ENCODE measurements around the gene DLST.

DLST gene

GRCh38 chr14:74860899-74861733, 20.6 kb upstream of the DLST start:
- DNase-seq (ENCODE audit: low spot score) = peak; percentile 80

- no peak for DNase-seq (ENCODE audit: low spot score)
These were observed 20.0 kb upstream of the DLST start for GRCh38 chr14:74861734-74862090.

DNA sequence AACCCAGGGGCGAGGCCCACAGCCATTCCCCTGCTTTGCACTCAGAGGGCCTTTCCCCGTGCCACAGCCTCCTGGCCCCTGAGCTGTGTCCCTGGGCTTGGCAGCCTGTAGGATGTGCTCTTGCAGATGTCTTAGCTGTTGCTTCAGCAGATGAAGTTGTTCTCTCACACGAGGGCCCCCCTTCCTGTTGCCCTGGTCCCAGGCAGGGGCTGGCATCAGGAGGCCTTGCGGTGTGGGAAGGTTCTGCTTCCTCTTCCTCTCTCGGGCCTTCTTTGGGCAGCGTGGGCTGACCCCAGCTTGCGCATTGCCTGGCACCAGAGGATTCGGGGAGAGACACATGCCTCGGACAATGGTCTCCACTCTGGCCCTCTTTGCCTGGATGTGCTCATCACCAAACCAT, 18.4 kb upstream of the DLST start:
- DNase-seq (ENCODE audit: low spot score) = no peak

DNA sequence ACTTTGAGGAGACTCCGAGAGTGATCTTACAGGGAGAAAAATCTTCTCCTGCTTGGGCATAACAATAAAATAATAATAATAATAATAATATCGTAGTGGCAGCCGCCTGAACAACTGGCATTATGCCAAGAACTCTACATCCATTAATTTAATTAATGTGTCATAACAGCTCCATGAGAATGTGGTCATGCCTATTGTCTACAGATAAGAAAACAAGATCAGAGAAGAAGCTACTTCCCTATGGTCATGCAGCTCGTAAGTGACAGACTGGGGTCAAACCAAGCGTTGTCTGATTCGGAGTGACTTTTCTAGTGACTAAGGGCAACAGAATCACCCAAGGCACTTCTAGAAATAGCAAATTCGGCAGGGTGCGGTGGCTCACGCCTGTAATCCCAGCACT, 17.5 kb upstream of the DLST start:
- no peak for DNase-seq (ENCODE audit: low spot score)

DNA sequence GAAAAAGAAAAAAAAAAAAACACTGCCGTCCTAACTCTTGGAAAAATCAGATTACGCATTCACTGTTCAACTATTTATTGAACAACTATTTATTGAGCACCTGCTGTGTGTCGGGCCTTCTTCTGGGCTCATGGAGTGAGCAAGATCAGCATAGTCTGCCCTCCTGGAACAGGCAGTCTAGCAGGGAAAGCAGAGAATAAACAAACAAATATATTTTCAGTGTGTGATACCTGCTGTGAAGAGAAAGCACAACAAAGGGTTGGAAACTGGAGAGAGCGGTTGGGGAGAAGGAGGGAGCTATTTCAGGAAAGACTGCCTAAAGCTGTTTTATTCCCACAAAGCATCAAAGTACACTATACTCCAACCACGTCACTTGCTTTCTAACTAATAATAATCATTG, 16.6 kb upstream of the DLST start:
- DNase-seq (ENCODE audit: low spot score) = no peak

- no peak for DNase-seq (ENCODE audit: low spot score)
These were observed 14.9 kb upstream of the DLST start for GRCh38 chr14:74866708-74867389.

DNA sequence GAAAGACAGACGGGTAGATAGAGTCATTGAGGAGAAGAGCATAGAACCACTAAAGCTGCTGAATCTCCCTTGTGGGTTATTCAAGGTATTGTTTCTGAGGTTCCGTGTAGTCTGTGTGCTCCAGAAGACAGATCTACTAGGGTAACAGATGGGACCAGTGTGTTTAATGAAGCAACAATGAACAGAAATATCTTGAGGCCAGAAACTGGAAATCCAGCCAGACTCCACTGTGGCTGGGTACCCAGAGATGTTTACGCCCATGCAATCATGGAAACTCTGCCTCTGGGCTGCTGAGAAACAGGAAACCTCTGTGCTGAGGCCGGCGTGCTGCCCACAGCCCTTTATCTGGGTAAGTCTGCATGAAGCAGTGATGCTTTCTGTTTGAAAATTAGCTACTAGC, 14.0 kb upstream of the DLST start:
- DNase-seq (ENCODE audit: low spot score) = no peak

GRCh38 chr14:74868739-74869138, 13.0 kb upstream of the DLST start:
- DNase-seq (ENCODE audit: low spot score) = no peak

DNA sequence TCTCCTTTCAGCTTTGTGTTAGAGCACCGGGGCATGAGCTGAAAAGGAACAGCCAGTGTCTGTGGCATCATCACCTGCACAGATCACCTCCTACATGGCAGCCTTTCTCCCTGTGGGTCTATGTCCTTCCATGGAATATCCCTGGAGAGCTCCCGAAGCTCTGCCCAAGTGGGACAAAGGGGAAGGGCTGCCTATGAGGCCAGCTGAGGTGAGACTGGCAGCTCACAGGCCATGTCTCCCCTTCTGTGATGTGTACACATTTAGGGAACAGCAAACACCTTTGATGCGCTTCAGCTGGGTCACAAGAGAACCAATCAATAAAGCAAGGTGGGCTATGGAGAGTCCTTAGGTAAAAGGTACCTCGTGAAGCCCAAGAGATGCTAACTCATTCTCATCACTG, 9.9 kb upstream of the DLST start:
- DNase-seq (ENCODE audit: low spot score) = no peak

- no peak for DNase-seq (ENCODE audit: low spot score)
These were observed 6.5 kb upstream of the DLST start for GRCh38 chr14:74875204-74875603.

DNA sequence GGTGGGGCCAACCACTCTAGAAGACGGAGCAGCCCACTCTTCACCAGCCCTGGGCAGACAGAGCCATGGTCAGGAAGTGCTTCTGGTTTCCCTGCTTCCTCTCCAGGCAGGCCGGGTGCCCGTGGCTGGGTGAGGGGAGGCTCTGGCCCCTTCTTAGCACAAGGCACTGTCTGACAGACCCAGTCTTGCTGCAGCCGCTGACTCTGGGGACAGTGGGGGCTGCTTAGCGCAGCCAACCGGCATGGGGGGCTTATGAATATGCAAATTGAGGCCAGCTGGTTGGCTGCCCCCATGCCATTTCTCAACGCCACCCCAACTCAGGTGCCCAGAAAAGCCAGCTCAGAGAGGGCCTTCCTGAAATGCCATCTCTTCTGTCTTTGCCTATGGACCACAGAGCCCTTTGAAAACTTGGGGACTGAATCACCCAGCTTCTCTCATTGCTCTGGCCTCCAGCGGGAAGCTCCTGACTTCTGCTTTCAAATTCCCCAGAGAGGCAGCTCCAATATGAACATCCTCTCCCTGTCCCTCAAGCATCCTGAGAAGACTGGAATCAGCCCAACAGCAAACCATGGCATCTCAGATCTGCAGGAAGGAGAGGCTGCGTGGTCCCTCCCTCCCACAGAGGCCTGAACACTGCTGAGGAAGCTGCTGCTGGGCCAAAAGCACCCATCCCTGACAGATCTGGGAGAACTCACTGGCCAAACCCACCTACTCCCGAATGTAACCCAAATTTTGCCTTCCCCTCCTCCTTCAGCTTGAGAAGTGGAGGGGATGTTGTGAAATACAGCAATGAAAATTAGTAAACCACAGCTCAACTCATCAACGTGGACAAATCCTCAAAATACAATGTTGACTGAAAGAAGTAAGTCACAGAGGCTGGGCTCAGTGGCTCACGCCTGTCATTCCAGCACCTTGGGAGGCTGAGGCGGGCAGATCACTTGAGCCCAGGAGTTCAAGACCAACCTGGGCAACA, 5.5 kb upstream of the DLST start, which contains the start of gene PROX2:
TSS of gene PROX2 (minus strand) at position 205 of the 973 bp plus-strand sequence. CDS start 12,311 bp downstream, outside the sequence.
- peak; percentile 35 for DNase-seq (ENCODE audit: low spot score)

- no peak for DNase-seq (ENCODE audit: low spot score)
These were observed 2.1 kb upstream of the DLST start for GRCh38 chr14:74879427-74880182.

DNA sequence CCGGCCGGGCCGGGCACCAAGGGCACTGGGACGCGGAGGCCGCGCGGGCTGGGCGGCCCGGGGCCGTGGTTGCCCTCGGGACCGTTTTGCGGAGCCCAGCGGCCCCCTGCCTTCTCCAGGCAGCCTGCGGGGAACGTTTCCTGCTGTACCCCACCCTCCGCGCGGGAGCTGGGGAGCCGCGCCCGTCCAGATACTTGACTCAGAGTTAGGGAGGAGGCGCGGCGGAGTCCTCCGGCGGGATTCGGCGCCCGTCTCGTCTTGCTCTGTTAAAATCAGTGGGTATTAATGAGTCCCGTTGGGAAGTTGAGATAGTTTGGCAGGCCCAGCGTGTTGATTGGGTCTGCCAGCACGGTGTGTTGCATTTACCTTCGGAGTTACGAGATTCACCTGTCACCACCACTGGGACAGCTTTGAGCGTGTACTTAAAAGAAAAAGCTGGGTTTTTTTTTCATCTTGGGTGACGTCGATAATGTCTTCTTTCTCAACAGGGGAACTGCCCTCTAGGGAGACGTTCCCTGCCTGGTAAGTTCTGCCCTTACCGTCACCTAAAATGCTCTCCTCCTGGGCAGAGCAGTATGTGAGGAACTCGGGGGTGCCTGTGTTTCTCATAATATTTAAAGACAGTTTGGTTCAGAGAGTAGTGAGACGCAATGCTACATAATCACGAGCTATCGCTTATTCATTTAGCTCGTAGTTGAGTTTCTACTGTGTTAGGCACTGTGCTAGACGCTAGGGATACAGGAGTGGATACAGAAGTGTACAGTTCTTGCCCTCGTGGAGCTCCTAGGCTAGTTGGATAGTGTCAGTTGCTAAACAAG, 596 bp downstream of the DLST start:
- peak; percentile 54 for DNase-seq (ENCODE audit: low spot score)

- DNase-seq (ENCODE audit: low spot score) = no peak
These were observed 4.3 kb downstream of the DLST start for GRCh38 chr14:74886001-74886400.

DNA sequence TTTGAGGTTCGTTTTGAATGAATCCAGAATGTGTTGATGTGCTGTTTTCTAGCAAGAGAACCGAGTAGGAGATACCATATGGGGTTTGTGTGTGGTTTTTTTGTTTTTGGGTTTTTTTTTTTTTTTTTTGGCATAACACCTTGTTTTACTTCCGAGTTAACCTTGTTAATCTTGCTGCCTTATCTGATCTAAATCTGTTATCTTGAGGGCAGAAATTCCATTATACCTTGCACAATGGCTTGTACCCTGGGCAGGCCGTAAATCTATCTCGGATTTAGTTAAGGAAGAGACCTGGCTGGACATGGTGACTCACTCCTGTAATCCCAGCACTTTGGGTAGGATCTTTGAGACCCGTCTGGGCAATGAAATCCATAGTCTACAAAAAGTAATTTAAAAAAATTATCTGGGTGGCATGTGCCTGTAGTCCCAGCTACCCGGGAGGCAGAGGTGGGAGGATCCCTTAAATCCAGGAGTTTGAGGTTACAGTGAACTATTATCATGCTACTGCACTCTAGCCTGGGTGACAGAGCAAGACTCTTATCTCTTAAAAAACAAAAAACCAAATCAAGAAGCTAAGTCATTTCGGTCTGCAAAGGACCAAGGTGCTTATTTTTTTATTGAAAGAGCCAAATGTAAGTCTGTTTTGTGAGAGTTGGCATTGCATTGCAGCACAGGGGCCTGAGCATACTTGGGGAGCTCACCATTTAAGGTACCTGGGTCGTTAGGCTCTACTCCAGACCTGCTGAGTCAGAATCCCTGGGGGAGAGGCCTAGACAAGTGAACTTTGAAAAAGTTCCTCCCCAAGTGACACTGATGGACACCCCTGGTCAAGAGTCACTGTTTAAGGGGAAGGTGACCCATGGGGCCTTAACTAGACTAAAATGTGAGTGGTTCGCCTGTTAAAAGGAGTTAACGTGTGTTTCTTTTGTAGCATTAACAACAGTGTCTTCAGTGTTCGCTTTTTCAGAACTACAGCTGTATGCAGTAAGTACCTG, 6.7 kb downstream of the DLST start:
- DNase-seq (ENCODE audit: low spot score) = no peak

GRCh38 chr14:74890262-74890661, 8.5 kb downstream of the DLST start:
- no peak for DNase-seq (ENCODE audit: low spot score)

GRCh38 chr14:74891870-74892269, 10.2 kb downstream of the DLST start:
- DNase-seq (ENCODE audit: low spot score) = no peak

DNA sequence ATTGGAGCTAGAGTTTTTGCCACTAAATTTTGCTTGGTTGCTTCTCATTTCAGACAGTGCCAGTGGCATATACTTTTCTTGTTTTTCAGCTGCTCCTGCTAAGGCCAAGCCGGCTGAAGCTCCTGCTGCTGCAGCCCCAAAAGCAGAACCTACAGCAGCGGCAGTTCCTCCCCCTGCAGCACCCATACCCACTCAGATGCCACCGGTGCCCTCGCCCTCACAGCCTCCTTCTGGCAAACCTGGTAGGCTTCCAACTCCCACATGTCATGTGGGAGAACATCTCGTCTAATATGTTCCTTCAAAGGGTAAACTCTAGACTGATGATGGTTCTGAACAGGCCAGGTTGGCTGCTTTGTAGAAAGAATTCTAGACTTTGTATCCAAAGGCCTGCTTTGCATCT, 11.0 kb downstream of the DLST start:
- DNase-seq (ENCODE audit: low spot score) = no peak

DNA sequence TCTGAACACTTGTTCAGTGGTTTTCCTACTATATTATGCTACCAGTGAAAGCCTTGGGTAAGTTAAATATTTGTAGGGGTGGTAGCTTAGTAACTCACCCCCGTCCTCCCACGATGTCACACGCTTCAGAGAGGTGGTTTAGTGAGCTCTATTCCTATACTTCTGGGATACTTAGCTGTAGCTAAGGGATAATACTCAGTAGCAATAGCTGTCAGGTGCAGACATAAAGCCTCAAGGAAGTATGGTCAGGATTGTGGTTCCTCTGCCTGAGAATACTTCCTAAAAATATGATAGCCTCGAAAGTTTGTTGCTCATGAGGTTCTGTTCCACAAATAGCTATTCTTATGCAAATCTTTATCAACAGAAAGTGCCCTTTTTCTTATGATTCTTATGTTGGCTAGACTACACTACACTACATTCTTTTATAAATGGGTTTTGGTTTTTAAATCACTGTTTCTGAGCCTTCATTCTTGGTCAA, 11.9 kb downstream of the DLST start:
- no peak for DNase-seq (ENCODE audit: low spot score)
